Stimulated activated CD8-positive, alpha-beta memory T cell treated with anti-CD3 and anti-CD28 coated beads, Interleukin-7, amount 100 ng/mL, for 24 hours (primary cell): Measurements from ENCODE around the gene IL21R.
"Not testable (repeated sequence)": the region's sequence is repeated elsewhere in the genome, so short reads cannot be mapped to it uniquely, and the experiment has no call there.

Experiments used
- DNase-seq: peaks from one replicate; pipeline ENCODE4 v3.0.0-alpha.2; 2020; ENCODE audit warnings: low read depth

The IL21R gene

GRCh38 chr16:27402569-27402963, 592 bp downstream of the IL21R start:
- no peak for DNase-seq

- no peak for DNase-seq
Measured at GRCh38 chr16:27402964-27403600, 1.1 kb downstream of the IL21R start.

- DNase-seq: no peak
Measured at GRCh38 chr16:27403601-27403992, 1.6 kb downstream of the IL21R start.

GRCh38 chr16:27404163-27404823, 2.3 kb downstream of the IL21R start:
- DNase-seq: no peak

GRCh38 chr16:27405546-27406451, 3.8 kb downstream of the IL21R start:
- peak; percentile 55 for DNase-seq

- DNase-seq: no peak
Measured at GRCh38 chr16:27406511-27407128, 4.6 kb downstream of the IL21R start.

GRCh38 chr16:27407133-27407532, 5.2 kb downstream of the IL21R start:
- DNase-seq: no peak

- DNase-seq: no peak
Measured at GRCh38 chr16:27408012-27408601, 6.1 kb downstream of the IL21R start.

GRCh38 chr16:27408602-27409031, 6.6 kb downstream of the IL21R start:
- no peak for DNase-seq

GRCh38 chr16:27409958-27410357, 8.0 kb downstream of the IL21R start:
- not testable (repeated sequence) for DNase-seq

- DNase-seq: no peak
Measured at GRCh38 chr16:27410761-27411160, 8.8 kb downstream of the IL21R start.

GRCh38 chr16:27413956-27414355, 12.0 kb downstream of the IL21R start:
- no peak for DNase-seq

GRCh38 chr16:27414788-27415431, 12.9 kb downstream of the IL21R start:
- DNase-seq: no peak

- no peak for DNase-seq
Measured at GRCh38 chr16:27417047-27417671, 15.2 kb downstream of the IL21R start.

- DNase-seq: no peak
Measured at GRCh38 chr16:27421961-27422740, 20.2 kb downstream of the IL21R start.

- DNase-seq: no peak
Measured at GRCh38 chr16:27424772-27425498, 23.0 kb downstream of the IL21R start.

- no peak for DNase-seq
Measured at GRCh38 chr16:27425961-27426360, 24.0 kb downstream of the IL21R start.

- peak; percentile 53 for DNase-seq
Measured at GRCh38 chr16:27426423-27427408, 24.7 kb downstream of the IL21R start.
